Measurements from ENCODE around the gene GRK4.

DNA sequence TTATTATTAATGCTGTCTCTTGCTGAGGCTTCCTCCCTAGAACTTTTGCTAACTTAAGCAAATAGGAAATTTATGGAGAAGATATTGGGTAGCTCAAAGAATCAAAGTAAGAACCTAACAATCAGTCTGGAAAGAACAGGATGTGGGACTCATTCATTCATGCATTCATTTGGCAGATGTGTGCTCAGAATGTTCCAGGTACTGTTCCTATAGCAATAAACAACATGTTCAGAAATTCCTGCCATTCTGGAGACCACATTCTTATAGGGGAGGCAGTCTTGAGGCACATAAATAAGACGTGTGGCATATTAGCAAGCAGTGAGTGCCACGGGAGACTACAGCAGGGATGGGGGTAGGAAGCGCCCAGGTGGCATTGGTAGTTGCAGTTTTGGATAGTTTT, 5.0 kb downstream of the GRK4 start:
- TF ChIP-seq CBX5 (IDR thresholded peaks at IDR 0.05; ENCODE audit: low read depth, low read length) (no peak), GABPA (IDR thresholded peaks at IDR 0.05; ENCODE audit: borderline replicate concordance, insufficient read depth, low read length) (no peak), TBP (IDR thresholded peaks at IDR 0.05; ENCODE audit: low read depth, low read length) (no peak), CHD1 (IDR thresholded peaks at IDR 0.05; ENCODE audit: low read depth, low read length) (no peak), NANOG (IDR thresholded peaks at IDR 0.05; ENCODE audit: insufficient read depth, low read depth, low read length, poor library complexity, severe bottlenecking) (no peak), CBX8 (IDR thresholded peaks at IDR 0.05; ENCODE audit: borderline replicate concordance, low read depth, low read length) (no peak), POLR2A (IDR thresholded peaks at IDR 0.05; ENCODE audit: control extremely low read depth in 1 of 2, low read depth in 2 of 2, low read length in 2 of 2) (no peak), ZNF274 (IDR thresholded peaks at IDR 0.05; ENCODE audit: borderline replicate concordance, extremely low read depth, low read length) (no peak)
- TF ChIP-seq, protein P1, sequence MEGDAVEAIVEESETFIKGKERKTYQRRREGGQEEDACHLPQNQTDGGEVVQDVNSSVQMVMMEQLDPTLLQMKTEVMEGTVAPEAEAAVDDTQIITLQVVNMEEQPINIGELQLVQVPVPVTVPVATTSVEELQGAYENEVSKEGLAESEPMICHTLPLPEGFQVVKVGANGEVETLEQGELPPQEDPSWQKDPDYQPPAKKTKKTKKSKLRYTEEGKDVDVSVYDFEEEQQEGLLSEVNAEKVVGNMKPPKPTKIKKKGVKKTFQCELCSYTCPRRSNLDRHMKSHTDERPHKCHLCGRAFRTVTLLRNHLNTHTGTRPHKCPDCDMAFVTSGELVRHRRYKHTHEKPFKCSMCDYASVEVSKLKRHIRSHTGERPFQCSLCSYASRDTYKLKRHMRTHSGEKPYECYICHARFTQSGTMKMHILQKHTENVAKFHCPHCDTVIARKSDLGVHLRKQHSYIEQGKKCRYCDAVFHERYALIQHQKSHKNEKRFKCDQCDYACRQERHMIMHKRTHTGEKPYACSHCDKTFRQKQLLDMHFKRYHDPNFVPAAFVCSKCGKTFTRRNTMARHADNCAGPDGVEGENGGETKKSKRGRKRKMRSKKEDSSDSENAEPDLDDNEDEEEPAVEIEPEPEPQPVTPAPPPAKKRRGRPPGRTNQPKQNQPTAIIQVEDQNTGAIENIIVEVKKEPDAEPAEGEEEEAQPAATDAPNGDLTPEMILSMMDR (IDR thresholded peaks at IDR 0.05; ENCODE audit: control extremely low read depth in 1 of 3, insufficient read depth in 1 of 3, low read depth in 1 of 3, low read length in 3 of 3) = no peak
- TF ChIP-seq, protein P2, sequence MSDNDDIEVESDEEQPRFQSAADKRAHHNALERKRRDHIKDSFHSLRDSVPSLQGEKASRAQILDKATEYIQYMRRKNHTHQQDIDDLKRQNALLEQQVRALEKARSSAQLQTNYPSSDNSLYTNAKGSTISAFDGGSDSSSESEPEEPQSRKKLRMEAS (IDR thresholded peaks at IDR 0.05) = no peak
